C4-2B (cell line): ENCODE data around the gene PRPF4.

ENCODE experiments used
- ZFX ChIP-seq: fragments of 450-650 bp; IDR thresholded peaks from 2 replicates; pipeline ENCODE4 v1.6.1; 2017
- TF ChIP-seq, protein P1 (sequence below): fragments of 450-650 bp; conservative IDR thresholded peaks from 2 replicates; pipeline ENCODE4 v1.5.1; 2017; ENCODE audit warnings: mild to moderate bottlenecking

DNA sequence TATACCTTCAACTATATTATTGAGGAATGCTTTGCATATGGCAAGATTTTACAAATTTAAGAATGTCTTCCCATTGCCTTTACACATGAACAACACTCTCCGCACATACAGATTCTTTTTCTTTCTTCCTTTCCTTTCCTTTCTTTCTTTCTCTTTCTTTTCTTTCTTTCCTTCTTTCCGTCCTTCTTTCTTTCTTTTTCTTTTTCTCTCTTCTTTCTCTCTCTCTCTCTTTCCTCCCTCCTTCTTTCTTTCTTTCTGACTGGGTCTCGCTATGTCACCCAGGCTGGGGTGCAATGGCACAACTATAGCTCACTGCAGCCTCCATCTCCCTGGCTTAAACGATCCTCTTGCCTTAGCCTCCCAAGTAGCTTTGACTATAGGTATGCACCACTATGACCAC is 50.8 kb downstream of the PRPF4 start:
- TF ChIP-seq, protein P1, sequence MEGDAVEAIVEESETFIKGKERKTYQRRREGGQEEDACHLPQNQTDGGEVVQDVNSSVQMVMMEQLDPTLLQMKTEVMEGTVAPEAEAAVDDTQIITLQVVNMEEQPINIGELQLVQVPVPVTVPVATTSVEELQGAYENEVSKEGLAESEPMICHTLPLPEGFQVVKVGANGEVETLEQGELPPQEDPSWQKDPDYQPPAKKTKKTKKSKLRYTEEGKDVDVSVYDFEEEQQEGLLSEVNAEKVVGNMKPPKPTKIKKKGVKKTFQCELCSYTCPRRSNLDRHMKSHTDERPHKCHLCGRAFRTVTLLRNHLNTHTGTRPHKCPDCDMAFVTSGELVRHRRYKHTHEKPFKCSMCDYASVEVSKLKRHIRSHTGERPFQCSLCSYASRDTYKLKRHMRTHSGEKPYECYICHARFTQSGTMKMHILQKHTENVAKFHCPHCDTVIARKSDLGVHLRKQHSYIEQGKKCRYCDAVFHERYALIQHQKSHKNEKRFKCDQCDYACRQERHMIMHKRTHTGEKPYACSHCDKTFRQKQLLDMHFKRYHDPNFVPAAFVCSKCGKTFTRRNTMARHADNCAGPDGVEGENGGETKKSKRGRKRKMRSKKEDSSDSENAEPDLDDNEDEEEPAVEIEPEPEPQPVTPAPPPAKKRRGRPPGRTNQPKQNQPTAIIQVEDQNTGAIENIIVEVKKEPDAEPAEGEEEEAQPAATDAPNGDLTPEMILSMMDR, result no peak
- TF ChIP-seq ZFX, result no peak
